SU-DHL-6 (cell line): ENCODE results near the gene STK17A.

Experiments
- H2AFZ ChIP-seq: fragments of 200-600 bp; sonication (generic); 2 replicates; pipeline ENCODE4 v1.6.1; 2014; ENCODE audit warnings: low read depth, mild to moderate bottlenecking, moderate library complexity, mixed read lengths, antibody characterized with exemption, low read length; ENCODE audit not compliant: severe bottlenecking
- H3F3A ChIP-seq: fragments of 200-600 bp; shearing (Covaris generic); 2 replicates; pipeline ENCODE4 v1.6.0; 2016; ENCODE audit warnings: antibody characterized with exemption, mild to moderate bottlenecking; ENCODE audit not compliant: insufficient read depth
- H3K27ac ChIP-seq: fragments of 200-600 bp; sonication (generic); 2 replicates; pipeline ENCODE4 v1.5.1; 2016; ENCODE audit warnings: low read depth, mild to moderate bottlenecking, low read length, moderate library complexity, mixed read lengths
- H3K27me3 ChIP-seq: fragments of 200-600 bp; sonication (generic), shearing (Covaris generic); 2 replicates; pipeline ENCODE4 v1.6.0; 2014; ENCODE audit warnings: mild to moderate bottlenecking, low read length
- H3K36me3 ChIP-seq: fragments of 200-600 bp; sonication (generic); 2 replicates; pipeline ENCODE4 v1.6.1; 2014; ENCODE audit warnings: mild to moderate bottlenecking, low read length, mixed read lengths
- H3K4me2 ChIP-seq: fragments of 300-600, 200-600 bp; shearing (Covaris generic), sonication (generic); 2 replicates; pipeline ENCODE4 v1.6.0; 2014; ENCODE audit warnings: low read length, low read depth, mild to moderate bottlenecking; ENCODE audit not compliant: poor library complexity, severe bottlenecking
- H3K4me3 ChIP-seq: fragments of 200-600 bp; sonication (generic); 2 replicates; pipeline ENCODE4 v1.5.1; 2014; ENCODE audit warnings: antibody characterized with exemption, low read length, mild to moderate bottlenecking, mixed read lengths; ENCODE audit not compliant: insufficient read depth, poor library complexity, severe bottlenecking
- H3K79me2 ChIP-seq: fragments of 200-600 bp; sonication (generic); 2 replicates; pipeline ENCODE4 v1.6.1; 2014; ENCODE audit warnings: mild to moderate bottlenecking, low read length, moderate library complexity; ENCODE audit not compliant: insufficient read depth
- H3K9ac ChIP-seq: fragments of 200-600 bp; sonication (generic); 2 replicates; pipeline ENCODE4 v1.7.0; 2014; ENCODE audit warnings: mild to moderate bottlenecking, low read length
- H3K9me2 ChIP-seq: fragments of 200-600 bp; sonication (generic); replicated peaks from 2 replicates; pipeline ENCODE4 v1.6.1; 2014; ENCODE audit warnings: low read length; ENCODE audit not compliant: insufficient read depth
- H3K9me3 ChIP-seq: fragments of 200-600 bp; sonication (generic); 2 replicates; pipeline ENCODE4 v1.6.1; 2014; ENCODE audit warnings: low read length, mixed read lengths; ENCODE audit not compliant: insufficient read depth
- H4K20me1 ChIP-seq: fragments of 200-600 bp; sonication (generic); 2 replicates; pipeline ENCODE4 v1.6.1; 2014; ENCODE audit warnings: low read depth, mild to moderate bottlenecking, antibody characterized with exemption, low read length, moderate library complexity, mixed read lengths
- EZH2phosphoT487 ChIP-seq: fragments of 200-600 bp; sonication (generic), shearing (Covaris generic); conservative IDR thresholded peaks from 2 replicates; pipeline ENCODE4 v1.6.1; 2018; ENCODE audit warnings: mild to moderate bottlenecking, antibody characterized with exemption, low read length, moderate library complexity, mixed read lengths
- TF ChIP-seq, protein P1 (sequence below): fragments of 200-600 bp; sonication (generic); IDR thresholded peaks from one replicate; pipeline ENCODE4 v1.5.1; 2017; ENCODE audit warnings: antibody characterized with exemption, mild to moderate bottlenecking, low read length, moderate library complexity; ENCODE audit not compliant: insufficient read depth, poor library complexity, severe bottlenecking

Gene STK17A

DNA sequence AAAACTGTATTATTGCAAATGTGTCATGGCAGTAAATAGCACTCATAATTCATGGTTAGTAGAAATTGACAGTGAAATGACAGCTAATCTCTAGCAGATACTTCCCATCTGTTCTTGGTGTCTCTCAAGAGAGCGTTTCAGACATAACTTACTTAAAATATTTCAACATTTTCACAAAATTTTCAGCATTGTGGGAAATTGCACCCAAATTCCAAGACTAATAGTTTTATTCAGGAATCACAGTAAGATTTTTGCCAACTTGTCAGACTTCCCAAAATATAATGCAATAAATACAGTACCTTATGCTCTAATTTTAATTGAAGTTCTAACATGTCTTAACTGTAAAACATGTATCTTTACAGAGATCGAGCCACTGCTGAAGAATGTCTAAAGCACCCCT lies 41.2 kb downstream of the STK17A start:
- H3K79me2 ChIP-seq = peaks cover 98% of the 10 kb centered on the region
- peaks cover 91% of the 10 kb centered on the region for H3F3A ChIP-seq
- no peak overlapping the region for H2AFZ ChIP-seq
- no peak overlapping the region for H3K9ac ChIP-seq
- H3K4me2 ChIP-seq = peak overlapping the region; percentile 32
- no peaks in the 10 kb centered on the region for H3K9me3 ChIP-seq
- H3K4me3 ChIP-seq = no peak overlapping the region
- TF ChIP-seq, protein P1, sequence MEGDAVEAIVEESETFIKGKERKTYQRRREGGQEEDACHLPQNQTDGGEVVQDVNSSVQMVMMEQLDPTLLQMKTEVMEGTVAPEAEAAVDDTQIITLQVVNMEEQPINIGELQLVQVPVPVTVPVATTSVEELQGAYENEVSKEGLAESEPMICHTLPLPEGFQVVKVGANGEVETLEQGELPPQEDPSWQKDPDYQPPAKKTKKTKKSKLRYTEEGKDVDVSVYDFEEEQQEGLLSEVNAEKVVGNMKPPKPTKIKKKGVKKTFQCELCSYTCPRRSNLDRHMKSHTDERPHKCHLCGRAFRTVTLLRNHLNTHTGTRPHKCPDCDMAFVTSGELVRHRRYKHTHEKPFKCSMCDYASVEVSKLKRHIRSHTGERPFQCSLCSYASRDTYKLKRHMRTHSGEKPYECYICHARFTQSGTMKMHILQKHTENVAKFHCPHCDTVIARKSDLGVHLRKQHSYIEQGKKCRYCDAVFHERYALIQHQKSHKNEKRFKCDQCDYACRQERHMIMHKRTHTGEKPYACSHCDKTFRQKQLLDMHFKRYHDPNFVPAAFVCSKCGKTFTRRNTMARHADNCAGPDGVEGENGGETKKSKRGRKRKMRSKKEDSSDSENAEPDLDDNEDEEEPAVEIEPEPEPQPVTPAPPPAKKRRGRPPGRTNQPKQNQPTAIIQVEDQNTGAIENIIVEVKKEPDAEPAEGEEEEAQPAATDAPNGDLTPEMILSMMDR = no peak
- TF ChIP-seq EZH2phosphoT487 = no peak
- no peaks in the 10 kb centered on the region for H3K27me3 ChIP-seq
- peaks cover 14% of the 10 kb centered on the region; the same call in 1 of the 2 replicates for H4K20me1 ChIP-seq
- H3K36me3 ChIP-seq = peaks cover 89% of the 10 kb centered on the region
- no peaks in the 10 kb centered on the region for H3K9me2 ChIP-seq
- H3K27ac ChIP-seq = peak overlapping the region; percentile 66; the same call in 1 of the 2 replicates

DNA sequence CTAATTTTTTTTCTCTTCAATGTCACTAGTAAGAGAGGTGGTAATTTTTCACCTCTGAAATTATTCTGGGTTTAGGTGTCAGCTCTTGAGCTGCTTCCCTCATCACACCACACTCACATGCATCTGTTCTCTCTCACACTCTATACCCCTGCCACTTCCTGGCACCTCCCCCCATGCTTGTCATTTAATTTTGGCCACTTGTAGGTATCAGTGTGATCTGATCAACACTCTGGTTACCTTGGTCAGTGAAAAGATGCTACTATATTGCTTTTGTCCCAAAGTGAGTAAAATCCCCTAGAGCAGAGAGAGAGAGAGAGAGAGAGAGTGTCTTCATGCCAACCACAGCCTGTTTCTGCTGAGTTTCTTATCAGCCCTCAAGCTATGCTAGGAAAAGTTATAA lies 42.5 kb downstream of the STK17A start:
- Histone ChIP-seq H3K27me3 (no peaks in the 10 kb centered on the region), H3K79me2 (peaks cover 98% of the 10 kb centered on the region), H2AFZ (no peak overlapping the region), H3K9me3 (no peaks in the 10 kb centered on the region), H3K36me3 (peaks cover 89% of the 10 kb centered on the region), H3K27ac (peak overlapping the region; percentile 66), H3K9me2 (no peaks in the 10 kb centered on the region), H4K20me1 (peaks cover 13% of the 10 kb centered on the region; the same call in 1 of the 2 replicates), H3F3A (peaks cover 95% of the 10 kb centered on the region), H3K9ac (no peak overlapping the region), H3K4me3 (no peak overlapping the region), H3K4me2 (peak overlapping the region; percentile 32)
- TF ChIP-seq EZH2phosphoT487 = no peak
- TF ChIP-seq, protein P1 = no peak

DNA sequence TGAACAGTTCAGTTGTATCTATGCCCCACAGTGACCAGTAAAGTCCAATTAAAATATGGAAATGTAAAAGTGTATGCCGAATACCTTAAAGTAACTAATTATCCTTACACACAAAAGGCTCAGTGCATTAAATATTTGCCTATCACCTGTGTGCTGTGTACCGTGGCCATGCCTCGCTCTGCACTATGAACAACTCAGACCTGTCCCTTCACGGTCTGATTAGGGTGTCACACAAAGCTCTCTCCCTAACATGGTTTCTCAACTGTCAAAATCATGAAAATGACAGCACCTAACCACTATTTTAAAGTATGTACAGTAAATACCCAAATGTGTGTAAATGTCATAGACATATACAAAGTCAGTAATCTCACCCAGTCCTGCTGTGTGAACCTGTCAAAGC lies 43.1 kb downstream of the STK17A start:
- H3K9me3 ChIP-seq = no peaks in the 10 kb centered on the region
- peaks cover 98% of the 10 kb centered on the region for H3K79me2 ChIP-seq
- TF ChIP-seq, protein P1 = no peak
- no peak for TF ChIP-seq EZH2phosphoT487
- H2AFZ ChIP-seq = no peak overlapping the region
- H3K27me3 ChIP-seq = no peaks in the 10 kb centered on the region
- peaks cover 13% of the 10 kb centered on the region; the same call in 1 of the 2 replicates for H4K20me1 ChIP-seq
- peaks cover 90% of the 10 kb centered on the region for H3K36me3 ChIP-seq
- H3F3A ChIP-seq = peaks cover 95% of the 10 kb centered on the region
- H3K27ac ChIP-seq = peak overlapping the region; percentile 66
- no peak overlapping the region for H3K4me3 ChIP-seq
- H3K4me2 ChIP-seq = peak overlapping the region; percentile 32
- no peaks in the 10 kb centered on the region for H3K9me2 ChIP-seq
- H3K9ac ChIP-seq = no peak overlapping the region
